ENCODE results near the gene TOR1A. TPM values are rescaled to one million over a fixed set of nuclear protein-coding genes. Genes with fewer than 3 reads are reported as not detected.
A peak's percentile ranks its signal among the peaks of the same experiment; 100 is the strongest.

The TOR1A gene
- total and polyA plus RNA-seq, 2 experiments from 2014 or later, result 23.6 to 45.7 TPM

GRCh38 chr9:129776938-129777768 lies 46.8 kb downstream of the TOR1A start:
- Histone ChIP-seq H3K79me2 (replicated peaks; ENCODE audit: insufficient read depth) (no peaks in the 10 kb centered on the region), H3K4me2 (no peak overlapping the region), H3K36me3 (ENCODE audit: insufficient read depth) (no peaks in the 10 kb centered on the region), H3K4me1 (ENCODE audit: insufficient read depth) (peaks cover 2% of the 10 kb centered on the region; the same call in 1 of the 2 replicates), H3K9me2 (ENCODE audit: insufficient read depth) (no peaks in the 10 kb centered on the region), H4K20me1 (replicated peaks; ENCODE audit: insufficient read depth) (no peaks in the 10 kb centered on the region), H3F3A (replicated peaks; ENCODE audit: low read depth) (no peaks in the 10 kb centered on the region), H3K4me3 (no peak overlapping the region), H2AFZ (peak overlapping the region; percentile 80), H3K27me3 (ENCODE audit: insufficient read depth) (no peaks in the 10 kb centered on the region), H3K27ac (ENCODE audit: low read depth) (no peak overlapping the region)
- Mint-ChIP-seq H3K4me1 (peaks cover 6% of the 10 kb centered on the region), H3K36me3 (ENCODE audit: low read depth) (no peaks in the 10 kb centered on the region), H3K27me3 (ENCODE audit: insufficient read depth, low read depth, poor library complexity) (peaks cover 13% of the 10 kb centered on the region), H3K9me3 (no peaks in the 10 kb centered on the region; the same call in 2 of the 3 replicates), H3K4me3 (no peak overlapping the region), H3K27ac (no peak overlapping the region; the same call in 1 of the 2 replicates)
- ATAC-seq, result peak; percentile 63
- TF ChIP-seq ZNF114 (CRISPR knock-in tag; IDR thresholded peaks at IDR 0.05) (no peak), JUNB (IDR thresholded peaks at IDR 0.05; ENCODE audit: unreplicated experiment) (no peak), ZNF331 (CRISPR knock-in tag; IDR thresholded peaks at IDR 0.05; ENCODE audit: low read depth) (no peak), ETS1 (IDR thresholded peaks at IDR 0.05) (no peak), CTCF (conservative IDR thresholded peaks at IDR 0.05; ENCODE audit: low read depth in 2 of 2) (no peak), STAT1 (IDR thresholded peaks at IDR 0.05; ENCODE audit: unreplicated experiment) (no peak), NANOG (IDR thresholded peaks at IDR 0.05; ENCODE audit: borderline replicate concordance) (no peak), REST (IDR thresholded peaks at IDR 0.05; ENCODE audit: unreplicated experiment) (no peak), EZH2 (IDR thresholded peaks at IDR 0.05; ENCODE audit: low read depth, unreplicated experiment) (no peak), POLR2AphosphoS5 (IDR thresholded peaks at IDR 0.05; ENCODE audit: low read depth) (no peak), ZNF462 (CRISPR knock-in tag; IDR thresholded peaks at IDR 0.05) (no peak), EZH2phosphoT487 (IDR thresholded peaks at IDR 0.05; ENCODE audit: unreplicated experiment) (no peak), CREB1 (CRISPR knock-in tag; IDR thresholded peaks at IDR 0.05; ENCODE audit: low read depth) (no peak)
- peak; percentile 20 for DNase-seq (ENCODE audit: low spot score)

All from GM23338 (cell line).